NOMO-1 (cell line): ENCODE measurements around the gene TOP2B.

ENCODE experiments used
- DNase-seq, 2 experiments: peaks; one replicate each; lab custom pipeline; 2025; ENCODE audit not compliant: unreplicated experiment in 2 of 2; lab: John Stamatoyannopoulos, UW

TOP2B gene

GRCh38 chr3:25674670-25675069 is 10.0 kb upstream of the TOP2B start:
- no peak for DNase-seq

DNA sequence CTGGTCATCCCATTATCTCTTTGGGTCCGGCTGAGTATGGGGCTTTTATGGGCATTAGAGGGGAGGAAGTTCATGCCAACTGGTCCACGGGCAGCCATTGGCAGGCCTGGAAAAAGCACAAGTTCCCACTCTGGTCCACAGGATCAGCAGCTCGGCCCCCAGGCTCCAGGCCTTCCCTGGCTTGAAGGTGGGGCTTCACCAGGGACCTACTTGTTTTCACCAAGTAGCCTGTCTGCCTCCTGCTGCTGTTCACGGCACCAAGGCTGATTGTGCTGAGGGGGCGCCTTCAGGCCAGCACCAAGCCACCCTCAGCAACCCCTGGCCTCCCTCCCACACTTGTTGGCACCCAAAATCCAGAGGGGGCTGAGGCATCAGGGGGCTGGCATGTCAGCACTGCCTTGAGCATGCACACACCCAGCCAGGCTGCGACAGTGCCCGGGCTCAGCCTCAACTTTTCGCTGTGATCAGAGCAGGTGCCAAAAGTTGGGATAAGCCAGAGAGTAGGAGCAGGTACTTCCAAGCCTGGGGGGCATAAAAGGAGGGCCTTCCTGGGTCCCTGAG is 9.1 kb upstream of the TOP2B start:
- DNase-seq: no peak

DNA sequence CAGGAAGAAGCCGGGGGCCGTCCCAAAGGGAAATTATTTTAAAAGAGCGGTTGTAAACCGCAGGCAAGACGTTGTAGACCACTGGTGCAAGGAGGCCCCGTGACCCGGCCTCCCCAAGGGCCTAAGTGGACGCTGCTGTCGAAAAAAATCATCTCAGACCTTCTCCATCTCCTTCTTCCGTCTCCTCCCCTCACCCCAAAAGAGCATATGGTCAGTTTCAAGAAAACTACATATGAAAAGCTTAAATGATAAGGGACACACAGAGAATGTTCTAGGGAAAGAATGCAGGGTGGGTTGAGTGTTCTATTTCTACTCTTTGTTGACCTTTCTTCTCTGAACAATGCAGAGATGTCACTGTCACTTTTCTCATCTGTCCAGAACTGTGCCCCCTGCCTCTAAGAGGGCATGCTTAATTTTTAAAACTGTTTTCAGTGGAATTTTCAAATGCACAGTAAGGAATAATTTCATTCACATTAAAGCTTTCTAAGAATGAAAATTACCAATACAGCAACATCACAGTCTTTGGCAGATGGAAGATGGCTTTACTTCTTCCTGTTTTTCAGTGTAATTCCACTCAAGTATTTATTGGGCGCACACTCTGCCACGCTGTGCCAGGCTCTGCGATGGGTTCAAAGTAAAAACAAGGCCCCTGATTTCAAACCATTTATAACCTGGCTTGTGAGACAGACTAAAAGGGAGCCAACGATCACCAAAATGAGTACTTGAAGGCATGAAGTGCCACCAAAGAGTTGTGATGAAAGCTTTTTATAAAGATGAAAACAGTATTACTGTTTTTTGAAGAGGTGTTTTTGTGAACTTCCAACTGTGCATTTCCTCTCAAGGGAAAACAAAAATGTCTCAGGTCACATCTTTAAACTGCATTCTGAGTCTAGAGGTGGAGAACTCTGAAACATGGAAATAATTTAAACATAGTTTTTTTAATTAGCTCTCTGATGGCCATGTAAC is 891 bp upstream of the TOP2B start:
- peak; percentile 87 to 88 for DNase-seq

- peak; percentile 28 to 54 for DNase-seq
Measured at GRCh38 chr3:25663869-25664811, 567 bp downstream of the TOP2B start.

DNA sequence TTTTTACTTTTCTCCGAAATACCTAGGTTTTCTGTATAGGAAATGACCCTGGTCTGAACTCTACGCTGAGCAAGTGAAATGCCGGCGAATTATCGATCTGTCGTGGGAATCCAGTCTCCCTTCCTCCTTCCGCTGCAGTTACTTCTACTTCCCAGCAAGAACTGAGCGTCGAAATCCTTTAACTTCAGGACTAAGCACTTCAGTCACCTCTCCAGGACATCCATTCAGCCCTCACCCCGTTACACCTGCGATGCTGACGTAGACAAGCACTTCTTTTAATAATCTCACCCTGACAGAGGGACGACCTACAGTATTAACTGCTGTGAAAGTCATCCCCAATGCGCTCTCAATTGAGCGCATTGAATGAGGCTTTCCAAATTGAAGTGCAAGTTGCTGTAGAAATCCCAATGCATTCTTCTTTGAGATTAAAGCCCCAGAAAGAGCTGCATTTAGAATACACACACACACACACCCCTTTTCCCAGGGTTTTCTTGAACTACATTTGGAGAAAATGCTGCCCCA is 1.3 kb downstream of the TOP2B start:
- DNase-seq: peak in 1 of 2 experiments; percentile 65

DNA sequence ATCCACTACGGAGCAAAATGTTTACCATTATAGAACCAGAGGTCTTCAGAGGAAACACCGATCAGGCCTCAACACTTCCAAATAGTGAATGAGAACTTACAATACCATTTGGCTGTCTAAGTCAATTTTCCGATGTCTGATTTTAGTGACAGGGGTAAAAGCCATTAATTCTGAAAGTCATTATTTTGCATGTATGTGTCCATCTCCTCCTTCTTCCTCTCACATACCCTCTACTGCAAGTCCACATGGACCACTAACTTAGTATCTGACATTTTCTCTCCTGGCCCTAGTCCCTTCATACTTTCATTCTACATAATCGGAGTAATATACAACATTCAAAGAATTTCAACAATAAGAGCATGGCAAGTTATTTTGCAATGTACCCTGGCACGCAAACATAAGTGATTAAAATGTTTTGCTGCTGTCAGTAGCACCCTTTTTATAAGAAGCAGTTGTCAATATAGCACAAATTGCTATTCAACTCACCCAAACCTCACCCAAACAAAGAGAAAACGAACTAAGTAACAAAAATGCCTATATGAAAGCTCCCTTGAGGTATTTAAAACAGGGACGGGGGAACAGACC is 1.9 kb downstream of the TOP2B start:
- DNase-seq: no peak

- no peak for DNase-seq
Measured at GRCh38 chr3:25661694-25662437, 2.8 kb downstream of the TOP2B start.

GRCh38 chr3:25658836-25659235 is 5.9 kb downstream of the TOP2B start:
- DNase-seq: no peak

DNA sequence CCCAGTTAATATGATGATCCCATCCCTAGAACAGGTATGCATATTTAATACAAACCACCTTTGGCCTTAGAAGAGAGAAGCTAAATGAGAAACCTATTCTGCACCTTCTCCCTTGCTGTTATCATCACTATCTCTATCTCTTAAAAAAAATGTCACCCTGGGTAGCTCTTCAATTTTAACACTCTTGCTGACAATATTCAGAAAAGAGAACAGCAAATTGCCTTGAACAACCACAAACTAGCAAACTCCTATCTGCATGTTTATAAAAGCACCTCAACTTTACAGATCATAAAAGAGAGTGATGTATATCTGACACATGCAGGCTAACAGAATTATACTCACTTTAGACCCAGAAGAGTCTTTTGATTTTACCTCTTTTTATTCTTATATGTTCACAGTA is 7.4 kb downstream of the TOP2B start:
- DNase-seq: no peak

DNA sequence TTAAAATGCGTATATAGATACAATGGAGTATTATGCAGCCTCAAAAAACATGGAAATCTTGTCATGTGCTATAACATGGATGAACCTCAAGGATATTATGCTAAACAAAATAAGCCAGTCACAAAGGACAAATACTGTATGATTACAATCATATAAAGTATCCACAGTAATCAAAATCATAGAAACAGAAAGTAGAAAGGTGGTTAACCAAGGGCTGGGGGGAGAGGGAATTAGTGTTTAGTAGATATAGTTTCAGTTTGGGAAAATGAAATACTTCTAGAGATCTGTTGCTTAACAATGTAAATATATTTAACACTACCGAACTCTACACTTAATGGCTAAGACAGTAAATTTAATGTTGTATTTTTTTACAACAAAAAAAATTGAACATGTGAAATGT is 9.0 kb downstream of the TOP2B start:
- no peak for DNase-seq

DNA sequence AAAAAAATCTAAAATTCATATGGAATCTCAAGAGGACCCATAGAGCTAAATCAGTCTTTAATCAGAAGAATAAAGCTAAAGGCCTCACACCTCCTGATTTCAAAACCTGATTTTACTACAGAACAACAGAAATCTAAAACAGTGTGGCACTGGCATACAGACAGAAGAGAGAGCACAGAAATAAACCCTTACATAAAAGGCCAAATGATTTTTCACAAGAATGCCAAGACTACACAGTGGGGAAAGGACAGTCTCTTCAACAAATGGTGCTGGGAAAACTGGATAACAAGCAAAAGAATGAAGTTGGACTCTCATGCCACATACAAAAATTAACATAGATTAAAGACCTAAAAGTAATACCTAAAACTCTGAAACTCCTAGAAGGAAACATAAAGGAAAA is 10.1 kb downstream of the TOP2B start:
- DNase-seq: no peak

GRCh38 chr3:25653322-25653721 is 11.4 kb downstream of the TOP2B start:
- no peak for DNase-seq

DNA sequence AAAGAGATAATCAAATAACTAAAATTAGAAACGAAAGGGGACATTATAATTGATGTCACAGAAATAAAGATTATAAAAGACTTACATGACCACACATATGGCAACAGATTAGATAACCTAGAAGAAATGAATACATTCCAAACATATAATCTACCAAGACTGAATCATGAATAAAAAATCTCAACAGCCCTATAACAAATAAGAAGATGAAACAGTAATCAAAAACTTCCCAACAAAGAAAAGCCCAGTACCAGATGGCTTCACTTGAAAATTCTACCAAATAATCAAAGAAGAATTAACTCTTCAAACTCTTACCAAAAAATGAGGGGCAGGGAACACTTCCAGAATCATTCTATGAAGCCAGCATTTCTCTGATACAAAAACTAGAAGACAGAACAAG is 11.8 kb downstream of the TOP2B start:
- DNase-seq: no peak

DNA sequence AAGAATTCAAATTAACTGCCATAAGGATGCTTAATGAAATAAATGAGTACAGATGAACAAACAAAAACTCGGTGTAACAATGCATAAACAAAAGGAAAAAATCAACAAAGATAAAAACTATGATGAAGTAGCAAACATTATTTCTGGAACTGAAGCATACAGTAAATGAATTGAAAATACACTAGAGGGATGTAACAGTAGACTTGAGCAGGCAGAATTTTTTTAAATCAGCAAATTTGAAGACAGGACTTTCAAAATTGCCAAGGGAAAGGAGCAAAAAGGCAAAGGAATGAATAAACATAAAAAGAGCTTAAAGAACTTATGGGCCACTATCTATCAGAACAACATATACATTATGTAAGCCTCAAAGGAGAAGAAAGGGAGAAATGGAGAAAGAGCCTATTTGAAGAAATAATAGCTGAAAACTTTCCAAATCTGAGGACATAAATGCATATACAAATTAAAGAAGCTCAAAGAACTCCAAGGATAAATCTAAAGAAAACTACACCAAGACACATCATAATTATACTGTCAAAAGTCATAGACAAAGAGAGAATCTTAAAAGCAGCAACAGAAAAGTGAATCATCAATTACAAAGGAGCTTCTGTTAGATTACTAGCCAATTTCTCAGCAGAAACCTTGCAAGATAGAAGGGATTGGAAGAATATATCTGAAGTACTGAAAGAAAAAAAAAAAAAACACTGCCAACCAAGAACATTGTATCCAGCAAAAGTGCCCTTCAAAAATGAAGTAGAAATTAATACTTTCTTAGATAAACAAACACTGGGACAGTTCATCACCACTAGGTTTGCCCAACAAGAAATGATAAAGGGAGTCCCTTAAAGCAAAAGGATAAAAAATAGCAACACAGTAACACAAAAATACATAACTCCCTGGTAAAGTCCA is 15.5 kb downstream of the TOP2B start:
- DNase-seq: no peak

- DNase-seq: peak; percentile 21 to 76
Measured at GRCh38 chr3:25648107-25648535, 16.6 kb downstream of the TOP2B start.

DNA sequence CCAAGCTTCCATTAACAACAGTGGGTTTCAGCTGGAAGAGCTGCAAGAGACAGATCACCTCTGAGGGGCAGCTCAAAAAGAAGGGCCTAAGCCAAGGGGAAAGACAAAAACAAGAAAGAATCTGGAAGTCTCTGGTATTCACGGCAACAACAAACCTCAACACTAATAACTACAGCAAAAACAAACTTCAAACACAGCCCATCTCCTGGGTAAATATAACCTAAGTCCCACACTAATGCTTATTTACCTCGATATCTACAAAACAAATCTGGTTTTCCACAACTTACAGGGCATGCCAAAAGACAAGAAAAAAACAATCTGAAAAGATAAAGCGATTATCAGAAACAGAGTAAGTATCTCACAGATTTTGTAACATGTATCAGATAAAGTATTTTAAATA is 29.7 kb downstream of the TOP2B start:
- DNase-seq: no peak

- DNase-seq: no peak
Measured at GRCh38 chr3:25633919-25634318, 30.8 kb downstream of the TOP2B start.

- DNase-seq: no peak
Measured at GRCh38 chr3:25631989-25632388, 32.7 kb downstream of the TOP2B start.

DNA sequence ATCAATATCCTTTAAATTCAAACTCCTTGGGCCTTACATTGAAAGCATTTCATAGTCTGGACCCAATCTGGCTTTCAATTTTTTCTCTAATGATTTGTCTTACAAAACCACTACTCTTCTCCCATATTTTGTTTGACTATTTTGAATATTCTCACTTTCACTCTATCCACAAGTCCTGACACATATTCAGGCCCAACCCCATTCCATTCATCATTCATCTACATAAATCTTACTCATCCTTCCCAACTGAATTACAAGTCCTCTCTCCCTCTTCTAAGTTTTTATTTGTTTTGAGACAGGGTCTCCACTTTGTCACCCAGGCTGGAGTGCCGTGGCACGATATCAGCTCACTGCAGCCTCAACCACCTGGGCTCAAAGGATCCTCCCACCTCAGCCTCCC is 43.6 kb downstream of the TOP2B start:
- no peak for DNase-seq
